GM21717 (cell line): ENCODE results near the gene CLN6.
"Not testable (repeated sequence)": the region's sequence is repeated elsewhere in the genome, so short reads cannot be mapped to it uniquely, and the experiment has no call there.

Experiments
- ATAC-seq: cut with Tn5 transposase; IDR thresholded peaks from one replicate; pipeline ENCODE4 v1.9.1; 2021; ENCODE audit warnings: mild to moderate bottlenecking, moderate library complexity; ENCODE audit not compliant: unreplicated experiment

CLN6 gene

DNA sequence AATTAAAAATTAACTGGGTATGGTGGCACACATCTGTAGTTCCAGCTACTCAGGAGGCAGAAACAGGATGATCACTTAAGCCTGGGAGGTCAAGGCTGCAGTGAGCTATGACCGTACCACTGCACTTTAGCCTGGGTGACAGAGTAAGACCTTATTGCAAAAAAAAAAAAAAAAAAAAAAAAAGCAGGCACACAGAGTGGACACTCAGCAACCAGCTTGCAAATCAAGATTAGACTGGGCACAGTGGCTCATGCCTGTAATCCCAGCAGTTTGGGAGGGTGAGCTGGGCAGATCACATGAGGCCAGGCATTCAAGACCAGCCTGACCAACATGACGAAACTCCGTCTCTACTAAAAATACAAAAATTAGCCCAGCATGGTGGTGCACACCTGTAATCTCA is 5.4 kb downstream of the CLN6 start:
- ATAC-seq = no peak

DNA sequence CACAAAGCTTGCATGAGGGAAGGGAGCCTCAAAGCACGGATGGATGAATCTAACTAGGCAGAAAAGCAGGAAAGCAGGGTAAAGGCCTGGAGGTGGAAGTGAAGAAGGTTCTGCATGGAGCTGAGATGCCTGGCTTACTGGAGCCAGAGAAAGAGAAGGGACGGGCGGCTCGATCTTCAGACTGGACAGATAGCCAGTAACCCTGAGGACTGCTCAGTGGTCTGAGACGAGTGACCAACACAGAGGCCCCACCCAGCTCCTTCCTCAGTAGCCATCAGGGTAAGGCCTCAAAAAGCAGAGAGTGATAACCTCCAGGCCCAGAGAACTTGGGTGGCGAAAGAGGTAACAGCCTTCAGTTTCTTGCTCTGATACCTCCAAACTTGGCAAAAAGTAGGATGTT is 6.4 kb downstream of the CLN6 start:
- no peak for ATAC-seq

DNA sequence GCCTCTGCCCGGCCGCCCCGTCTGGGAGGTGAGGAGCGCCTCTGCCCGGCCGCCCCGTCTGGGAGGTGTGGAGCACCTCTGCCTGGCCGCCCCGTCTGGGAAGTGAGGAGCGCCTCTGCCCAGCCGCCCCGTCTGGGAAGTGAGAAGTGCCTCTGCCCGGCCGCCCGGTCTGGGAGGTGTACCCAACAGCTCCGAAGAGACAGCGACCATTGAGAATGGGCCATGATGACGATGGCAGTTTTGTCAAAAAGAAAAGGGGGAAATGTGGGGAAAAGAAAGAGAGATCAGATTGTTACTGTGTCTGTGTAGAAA is 7.1 kb downstream of the CLN6 start:
- not testable (repeated sequence) for ATAC-seq

GRCh38 chr15:68221530-68222431 is 7.7 kb downstream of the CLN6 start:
- ATAC-seq = not testable (repeated sequence)

- no peak for ATAC-seq
Measured at GRCh38 chr15:68220967-68221366, 8.6 kb downstream of the CLN6 start.

GRCh38 chr15:68220489-68220888 is 9.0 kb downstream of the CLN6 start:
- no peak for ATAC-seq

GRCh38 chr15:68218847-68219798 is 10.4 kb downstream of the CLN6 start:
- no peak for ATAC-seq

- no peak for ATAC-seq
Measured at GRCh38 chr15:68218331-68218730, 11.2 kb downstream of the CLN6 start.

DNA sequence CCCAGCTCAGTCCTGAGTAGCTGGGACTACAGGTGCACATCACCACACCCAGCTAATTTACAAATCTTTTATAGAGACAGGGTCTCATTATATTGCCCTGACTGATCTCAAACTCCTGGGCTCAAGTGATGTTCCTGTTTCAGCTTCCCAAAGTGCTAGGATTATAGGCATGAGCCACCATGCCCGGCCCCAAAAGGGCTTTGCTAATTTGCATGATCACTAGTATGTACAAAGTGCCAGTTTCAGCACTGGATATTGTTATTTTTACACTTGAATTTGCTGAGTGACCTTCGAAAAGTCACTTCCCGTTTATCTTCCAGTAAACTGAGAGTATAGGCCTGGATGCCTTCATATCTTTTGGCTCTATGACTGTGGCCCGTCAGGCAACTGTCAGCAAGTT is 12.2 kb downstream of the CLN6 start:
- ATAC-seq = no peak

GRCh38 chr15:68214838-68215254 is 14.7 kb downstream of the CLN6 start:
- ATAC-seq = no peak

GRCh38 chr15:68213991-68214837 is 15.3 kb downstream of the CLN6 start:
- no peak for ATAC-seq

DNA sequence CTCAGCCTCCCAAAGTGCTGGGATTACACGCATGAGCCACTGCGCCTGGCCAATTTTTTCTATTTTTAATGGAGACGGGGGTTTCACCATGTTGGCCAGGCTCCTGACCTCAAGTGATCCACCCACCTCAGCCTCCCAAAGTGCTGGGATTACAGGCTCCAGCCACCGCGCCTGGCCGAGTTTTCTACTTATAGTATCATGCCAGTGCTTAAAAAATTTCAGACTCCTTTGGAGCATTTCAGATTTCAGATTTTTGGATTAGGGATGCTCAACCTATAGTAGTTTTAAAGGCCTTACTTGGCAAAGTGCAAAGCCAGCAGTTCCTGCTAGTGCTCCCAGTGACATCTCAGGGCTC is 16.1 kb downstream of the CLN6 start:
- ATAC-seq = not testable (repeated sequence)

DNA sequence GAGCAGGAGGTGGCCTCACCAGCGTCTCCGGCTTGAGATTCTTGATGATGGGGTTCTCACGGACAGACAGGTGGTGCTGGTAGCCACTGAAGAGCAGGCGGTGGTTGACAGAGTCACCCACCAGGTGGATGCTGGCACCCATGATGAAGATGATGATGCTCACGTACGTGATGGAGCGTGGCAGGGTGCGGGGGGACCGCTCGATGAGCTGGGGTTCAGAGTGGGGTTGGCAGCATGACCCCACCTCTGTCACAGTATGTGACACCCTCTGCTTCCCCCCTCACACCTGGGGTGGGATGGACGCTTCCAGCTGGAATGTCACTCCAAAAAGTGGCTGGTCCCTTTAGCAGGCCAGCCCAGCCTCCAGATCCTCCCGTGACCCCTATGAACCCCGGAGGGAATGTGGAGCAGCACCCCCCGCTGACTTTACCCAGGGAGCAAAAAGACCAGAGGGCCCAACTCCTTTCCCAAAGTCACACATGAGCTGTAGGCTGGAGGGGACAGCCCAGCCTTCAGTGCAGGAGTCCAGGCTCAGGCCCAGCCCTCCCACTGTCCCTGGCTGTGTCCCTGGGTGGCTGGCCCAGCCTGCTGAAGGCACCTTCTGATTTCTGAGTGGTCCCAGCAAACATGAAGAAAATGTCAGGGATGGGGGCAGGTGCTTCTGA is 17.7 kb downstream of the CLN6 start:
- no peak for ATAC-seq

GRCh38 chr15:68210821-68211655 is 18.5 kb downstream of the CLN6 start:
- ATAC-seq = no peak

GRCh38 chr15:68210409-68210756 is 19.1 kb downstream of the CLN6 start:
- no peak for ATAC-seq

- peak; percentile 56 for ATAC-seq
Measured at GRCh38 chr15:68209735-68210408, 19.7 kb downstream of the CLN6 start.

DNA sequence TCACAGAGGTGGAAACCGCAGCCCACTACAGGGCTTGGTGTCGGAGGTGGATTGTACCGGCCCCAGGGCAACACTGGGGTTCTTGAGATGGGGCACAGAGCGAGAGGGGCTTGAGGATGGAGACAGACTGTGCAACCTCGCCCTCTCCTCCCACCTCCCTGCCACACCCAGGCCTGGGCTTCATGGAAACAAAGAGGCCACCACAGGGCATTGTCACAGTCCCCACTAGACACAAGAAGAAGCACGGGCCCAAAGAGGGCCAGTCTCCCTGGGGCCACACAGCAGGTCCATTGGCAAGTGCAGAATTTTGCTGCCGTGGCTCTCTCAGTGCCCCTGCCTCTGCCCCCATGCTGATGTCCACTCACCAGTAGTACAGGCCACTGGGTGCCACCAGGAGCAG is 20.3 kb downstream of the CLN6 start:
- ATAC-seq = no peak

DNA sequence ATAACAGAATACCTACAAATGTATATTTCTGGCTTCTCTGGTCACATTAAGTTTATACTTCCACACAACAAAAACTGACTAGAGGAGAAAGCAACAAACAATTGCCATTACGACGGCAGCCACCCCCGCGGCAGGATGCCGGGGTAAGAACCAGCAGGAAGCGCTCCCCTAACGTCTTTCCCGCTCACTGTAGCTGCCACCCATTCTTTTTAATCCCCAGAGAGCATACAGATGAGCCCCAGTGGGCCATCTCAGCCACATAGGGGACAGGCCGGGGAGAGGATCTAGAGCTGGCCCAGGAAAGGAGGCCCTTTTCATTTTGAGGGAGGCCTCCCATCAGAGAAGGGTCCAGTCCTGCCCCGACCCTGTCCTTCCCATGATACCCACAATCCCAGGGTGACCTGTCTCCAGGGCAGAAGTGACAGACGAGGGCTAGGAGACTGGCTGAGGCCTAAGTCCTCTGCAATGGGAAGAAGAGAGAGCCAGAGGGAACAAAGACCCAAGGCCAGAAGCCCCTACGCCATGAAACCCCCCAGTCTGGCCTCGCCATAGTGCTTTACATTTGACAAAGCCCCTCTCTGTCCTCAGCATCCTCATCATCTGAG is 20.8 kb downstream of the CLN6 start:
- ATAC-seq = no peak

DNA sequence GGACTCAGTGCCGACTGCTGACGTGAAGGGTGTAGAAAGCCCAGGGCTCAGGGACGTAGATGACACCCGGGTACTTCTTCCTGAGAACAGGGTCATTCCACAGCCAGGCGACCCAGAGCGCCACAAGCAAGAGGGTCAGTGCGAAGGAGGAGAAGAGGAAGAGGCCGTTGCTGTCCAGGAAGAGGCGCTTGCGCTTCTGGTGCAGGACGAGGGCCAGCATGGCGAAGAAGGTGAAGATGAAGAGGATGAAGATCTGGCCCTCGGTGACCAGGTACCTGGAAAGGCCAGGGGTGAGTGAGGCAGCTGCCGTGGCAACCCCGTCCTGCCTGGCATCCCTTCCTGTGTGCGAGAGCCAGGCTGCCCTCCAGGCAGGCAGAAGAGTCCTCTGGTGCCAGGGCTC is 21.4 kb downstream of the CLN6 start:
- ATAC-seq = no peak
